Body of pancreas (tissue), 4 donors: Measurements from ENCODE around the gene POU3F3. TPM values are rescaled to one million over a fixed set of nuclear protein-coding genes. Genes with fewer than 3 reads are reported as not detected.

Source experiments
- ATAC-seq: fragments of 150-250 bp; one replicate; pipeline ENCODE4 v1.9.1; 2016
- DNase-seq, 4 donors: peaks; one replicate each; pipeline ENCODE4 v3.0.0-alpha.2; 2019
- H3K27ac ChIP-seq, 4 donors: fragments of 200-600 bp; sonication (generic); 1 replicate in 3 of 4; 2 replicates in 1 of 4; pipeline versions ENCODE4 v1.5.1 to v1.6.1; 2016 to 2019; ENCODE audit warnings: mild to moderate bottlenecking in 1 of 4, mixed read lengths in 1 of 4, moderate library complexity in 1 of 4
- H3K27me3 ChIP-seq, 2 donors: fragments of 200-600 bp; sonication (generic); one replicate each; pipeline ENCODE4 v1.6.0; 2016; ENCODE audit warnings: mild to moderate bottlenecking in 1 of 2
- H3K36me3 ChIP-seq, 2 donors: fragments of 200-600 bp; sonication (generic); replicated peaks in 1 of 2; 2 replicates each; pipeline ENCODE4 v1.5.1; 2016; ENCODE audit warnings: low read depth in 2 of 2; ENCODE audit not compliant: insufficient read depth in 1 of 2
- H3K4me1 ChIP-seq: fragments of 200-600 bp; sonication (generic); one replicate; pipeline ENCODE4 v1.6.0; 2016
- H3K4me3 ChIP-seq, 2 donors: fragments of 200-600 bp; sonication (generic); 1 replicate in 1 of 2; 2 replicates in 1 of 2; pipeline ENCODE4 v1.5.1; 2016 to 2019
- H3K9me3 ChIP-seq, 3 donors: fragments of 200-600 bp; sonication (generic); 1 replicate in 2 of 3; 2 replicates in 1 of 3; pipeline ENCODE4 v1.5.1; 2016
- CTCF ChIP-seq, 7 experiments: fragments of 450-650 bp in 4 of 7; fragments of 200-600 bp in 3 of 7; sonication (generic) in 3 of 7; IDR thresholded peaks; one replicate each; pipeline ENCODE4 v1.5.1; 2016 to 2019; ENCODE audit warnings: antibody characterized with exemption in 7 of 7
- POLR2A ChIP-seq, 3 donors: fragments of 450-650 bp; IDR thresholded peaks; one replicate each; pipeline ENCODE4 v1.6.1; 2016; ENCODE audit warnings: antibody characterized with exemption in 3 of 3, mild to moderate bottlenecking in 2 of 3
- WGBS, 2 donors: methylation state at CpG; one replicate each; pipeline ENCODE4 v1.1.5; 2017; 5-methylcytosine and 5-hydroxymethylcytosine counted together
- intact Hi-C: fragments of 100-400 bp; cut with DNase I; formaldehyde crosslinking; loops from one replicate; pipeline ENCODE4 v1.15.1; 2023
- total RNA-seq, 2 donors: library from RNA; depleted of rRNA; stranded (reverse); fragments of >200 nt; gene quantifications; one replicate each; pipeline ENCODE4 v1.1.0, GENCODE V29; 2016

The POU3F3 gene
- total RNA-seq, 2 donors from 2014 or later, result not detected

- H3K4me1 ChIP-seq, result peaks cover 24% of the 10 kb centered on the region
- DNase-seq (no peak), ATAC-seq (no peak)
- H3K27ac ChIP-seq, result no peak overlapping the region
- peaks cover 0 to 29% of the 10 kb centered on the region in 2 donors for H3K27me3 ChIP-seq
- no peak overlapping the region for H3K4me3 ChIP-seq
- intact Hi-C loops, result no loop called here
- 7 to 12% methylated on average over 8 of the region's 8 CpGs for WGBS, 2 donors
- TF ChIP-seq POLR2A (IDR thresholded peaks at IDR 0.05) (no peak), CTCF (IDR thresholded peaks at IDR 0.05) (no peak)
- H3K9me3 ChIP-seq, result no peaks in the 10 kb centered on the region
- no peaks in the 10 kb centered on the region for H3K36me3 ChIP-seq
Observed at GRCh38 chr2:104871649-104871971, 17.7 kb downstream of the POU3F3 start.

GRCh38 chr2:104871972-104872865 is 18.3 kb downstream of the POU3F3 start:
- 1 to 3% methylated on average over 51 to 65 of the region's 65 CpGs for WGBS, 2 donors
- ATAC-seq, result no peak
- no peak overlapping the region for H3K4me3 ChIP-seq
- H3K9me3 ChIP-seq, result no peaks in the 10 kb centered on the region
- H3K27ac ChIP-seq, result no peak overlapping the region
- no peak for DNase-seq
- no peaks in the 10 kb centered on the region for H3K36me3 ChIP-seq
- peaks cover 20% of the 10 kb centered on the region for H3K4me1 ChIP-seq
- peaks cover 0 to 23% of the 10 kb centered on the region in 2 donors for H3K27me3 ChIP-seq
- intact Hi-C loops, result no loop called here
- no peak for TF ChIP-seq POLR2A (IDR thresholded peaks at IDR 0.05)
- peak in 1 of 7 experiments; percentile 4 for TF ChIP-seq CTCF (IDR thresholded peaks at IDR 0.05)

- WGBS, 2 donors, result 1 to 4% methylated on average over 16 to 63 of the region's 63 CpGs
- Histone ChIP-seq H3K27me3 (peaks cover 0 to 14% of the 10 kb centered on the region in 2 donors), H3K27ac (no peak overlapping the region)
Observed at GRCh38 chr2:104872866-104873688, 19.2 kb downstream of the POU3F3 start.

GRCh38 chr2:104873689-104874054 is 19.8 kb downstream of the POU3F3 start:
- Histone ChIP-seq H3K36me3 (no peaks in the 10 kb centered on the region), H3K4me3 (no peak overlapping the region), H3K27ac (no peak overlapping the region), H3K27me3 (peaks cover 0 to 9% of the 10 kb centered on the region in 2 donors), H3K9me3 (no peaks in the 10 kb centered on the region), H3K4me1 (peaks cover 16% of the 10 kb centered on the region)
- intact Hi-C loops, result no loop called here
- 44 to 51% methylated on average over 8 to 17 of the region's 17 CpGs for WGBS, 2 donors
- TF ChIP-seq CTCF (IDR thresholded peaks at IDR 0.05) (no peak), POLR2A (IDR thresholded peaks at IDR 0.05) (no peak)
- DNase-seq (no peak), ATAC-seq (no peak)

More at GRCh38 chr2:104872866-104873688, 19.2 kb downstream of the POU3F3 start:
- H3K9me3 ChIP-seq, result no peaks in the 10 kb centered on the region
- H3K36me3 ChIP-seq, result no peaks in the 10 kb centered on the region
- intact Hi-C loops, result no loop called here
- peak overlapping the region; percentile 38 to 56 for H3K4me3 ChIP-seq
- TF ChIP-seq POLR2A (IDR thresholded peaks at IDR 0.05) (no peak), CTCF (IDR thresholded peaks at IDR 0.05) (peak; percentile 26 to 66 (median 49))
- DNase-seq (peak; percentile 68 to 79 (median 72)), ATAC-seq (peak; percentile 88)
- peaks cover 16% of the 10 kb centered on the region for H3K4me1 ChIP-seq
